Body of pancreas (tissue), 4 donors: Measurements from ENCODE around the gene ACSL5.

Experiments used
- CTCF ChIP-seq, 7 experiments: fragments of 450-650 bp in 4 of 7; fragments of 200-600 bp in 3 of 7; sonication (generic) in 3 of 7; IDR thresholded peaks; one replicate each; pipeline ENCODE4 v1.5.1; 2016 to 2019; ENCODE audit warnings: antibody characterized with exemption in 7 of 7
- POLR2A ChIP-seq, 3 donors: fragments of 450-650 bp; IDR thresholded peaks; one replicate each; pipeline ENCODE4 v1.6.1; 2016; ENCODE audit warnings: antibody characterized with exemption in 3 of 3, mild to moderate bottlenecking in 2 of 3

- TF ChIP-seq POLR2A (IDR thresholded peaks at IDR 0.05) (no peak), CTCF (IDR thresholded peaks at IDR 0.05) (no peak)
Observed at GRCh38 chr10:112373912-112374338, at the start of gene ACSL5.
